Measurements from ENCODE around the gene DPP3.

DPP3 gene

DNA sequence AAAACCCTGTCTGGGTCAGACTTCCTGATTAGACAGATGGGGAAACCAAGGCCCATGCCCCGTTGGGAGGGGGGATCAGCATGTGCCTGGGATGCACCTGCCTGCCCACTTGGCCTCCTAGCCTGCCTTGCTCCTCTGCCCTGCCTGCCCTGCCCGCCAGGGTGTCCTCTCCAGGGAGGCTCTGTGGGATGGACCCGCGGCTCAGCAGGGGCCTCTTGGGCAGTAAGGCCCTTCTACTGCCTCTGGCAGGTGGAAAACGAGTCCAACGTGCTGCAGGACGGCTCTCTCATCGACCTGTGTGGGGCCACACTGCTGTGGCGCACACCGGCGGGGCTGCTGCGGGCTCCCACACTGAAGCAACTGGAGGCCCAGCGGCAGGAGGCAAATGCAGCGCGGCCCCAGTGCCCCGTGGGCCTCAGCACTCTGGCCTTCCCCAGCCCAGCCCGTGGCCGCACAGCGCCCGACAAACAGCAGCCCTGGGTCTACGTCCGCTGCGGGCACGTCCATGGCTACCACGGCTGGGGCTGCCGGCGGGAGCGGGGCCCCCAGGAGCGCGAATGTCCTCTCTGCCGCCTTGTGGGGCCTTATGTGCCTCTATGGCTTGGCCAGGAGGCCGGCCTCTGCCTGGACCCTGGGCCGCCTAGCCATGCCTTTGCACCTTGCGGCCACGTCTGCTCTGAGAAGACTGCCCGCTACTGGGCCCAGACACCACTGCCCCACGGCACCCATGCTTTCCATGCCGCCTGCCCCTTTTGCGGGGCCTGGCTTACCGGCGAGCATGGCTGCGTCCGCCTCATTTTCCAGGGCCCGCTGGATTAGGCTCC is 4.7 kb upstream of the DPP3 start:
- no peak overlapping the region for H3K4ac ChIP-seq (ENCODE audit: low read depth, low read length)
- H2AFZ ChIP-seq (ENCODE audit: insufficient read depth, low read length, poor library complexity) = no peak overlapping the region
- H3K18ac ChIP-seq (ENCODE audit: low read length) = no peak overlapping the region
- H3K14ac ChIP-seq (ENCODE audit: low read length) = no peak overlapping the region
- peaks cover 9% of the 10 kb centered on the region for H3K79me2 ChIP-seq (ENCODE audit: control insufficient read depth, insufficient read depth, low read length, poor library complexity)
- no peak overlapping the region for H2BK120ac ChIP-seq (ENCODE audit: insufficient read depth, low read length, poor library complexity)
- no peak overlapping the region for H4K91ac ChIP-seq (ENCODE audit: low read depth, low read length)
- H4K12ac ChIP-seq (ENCODE audit: low read depth, low read length) = no peak overlapping the region
- H3K4me1 ChIP-seq (ENCODE audit: control insufficient read depth in 1 of 2, insufficient read depth in 2 of 2, low read length in 2 of 2) = peaks cover 4 to 9% of the 10 kb centered on the region in 2 experiments
- H2BK12ac ChIP-seq (ENCODE audit: low read length) = no peak overlapping the region
- DNase-seq = no peak
- H2AK5ac ChIP-seq (ENCODE audit: low read length) = no peak overlapping the region
- no peak overlapping the region for H3K23ac ChIP-seq (ENCODE audit: low read length)
- H3K79me1 ChIP-seq (ENCODE audit: low read length) = peaks cover 12% of the 10 kb centered on the region
- H3K4me3 ChIP-seq (ENCODE audit: low read depth, low read length) = no peak overlapping the region
- H2BK5ac ChIP-seq (ENCODE audit: low read depth, low read length, poor library complexity) = no peak overlapping the region
- H3K27ac ChIP-seq (ENCODE audit: low read depth, low read length) = no peak overlapping the region
- peaks cover 12 to 20% of the 10 kb centered on the region in 2 experiments for H3K36me3 ChIP-seq (ENCODE audit: control insufficient read depth in 1 of 2, insufficient read depth in 2 of 2, low read length in 2 of 2)
- no peak overlapping the region for H3K9ac ChIP-seq (ENCODE audit: low read length)
- H3K4me2 ChIP-seq (ENCODE audit: low read length) = no peak overlapping the region
- H4K8ac ChIP-seq (ENCODE audit: low read depth, low read length) = no peak overlapping the region
- no peaks in the 10 kb centered on the region for H3K9me3 ChIP-seq (ENCODE audit: insufficient read depth, low read depth, low read length)
- WGBS (ENCODE audit: extremely low coverage, insufficient coverage, insufficient read length) = no CpG with 5 or more reads among the region's 44 CpGs
- H3K27me3 ChIP-seq (ENCODE audit: insufficient read depth, low read length) = no peaks in the 10 kb centered on the region

DNA sequence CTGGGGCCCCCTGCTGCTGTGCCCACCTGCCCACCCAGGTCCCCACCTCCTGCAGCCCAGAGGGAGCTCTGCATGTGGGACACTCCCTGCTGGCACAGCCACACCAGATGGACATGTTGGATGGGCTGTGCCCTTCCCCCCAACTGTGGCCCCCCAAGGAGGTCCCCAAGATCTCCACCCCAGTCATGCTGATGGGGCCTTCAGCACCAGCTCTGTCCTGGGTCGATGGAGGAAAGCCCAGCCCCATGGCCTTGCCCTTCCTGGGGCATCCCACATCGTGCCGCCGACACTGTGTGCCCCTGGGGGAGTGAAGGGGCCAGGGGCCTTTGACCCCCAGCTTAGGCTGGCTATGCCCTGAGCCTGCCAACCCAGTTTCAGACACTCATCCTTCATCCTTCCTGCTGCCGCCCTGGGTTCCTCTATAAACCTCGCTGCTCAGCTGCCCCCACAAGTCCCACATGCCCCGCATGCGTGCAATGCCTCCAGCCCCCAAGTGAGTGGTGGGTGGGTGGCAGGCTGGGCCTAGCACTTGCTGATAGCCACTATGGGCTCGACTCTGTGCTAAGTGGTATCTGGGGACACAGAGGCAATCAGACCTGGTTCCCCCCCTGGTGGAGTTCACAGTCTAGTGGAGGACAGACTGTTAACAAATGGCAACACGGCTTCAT is 3.9 kb upstream of the DPP3 start:
- Histone ChIP-seq H4K12ac (ENCODE audit: low read depth, low read length) (no peak overlapping the region), H3K4me2 (ENCODE audit: low read length) (no peak overlapping the region), H3K79me1 (ENCODE audit: low read length) (peaks cover 14% of the 10 kb centered on the region), H3K18ac (ENCODE audit: low read length) (no peak overlapping the region), H3K4ac (ENCODE audit: low read depth, low read length) (no peak overlapping the region), H3K79me2 (ENCODE audit: control insufficient read depth, insufficient read depth, low read length, poor library complexity) (peaks cover 9% of the 10 kb centered on the region), H3K4me1 (ENCODE audit: control insufficient read depth in 1 of 2, insufficient read depth in 2 of 2, low read length in 2 of 2) (peaks cover 4 to 13% of the 10 kb centered on the region in 2 experiments), H3K14ac (ENCODE audit: low read length) (no peak overlapping the region), H2BK120ac (ENCODE audit: insufficient read depth, low read length, poor library complexity) (no peak overlapping the region), H2AFZ (ENCODE audit: insufficient read depth, low read length, poor library complexity) (no peak overlapping the region), H3K9ac (ENCODE audit: low read length) (no peak overlapping the region), H2BK12ac (ENCODE audit: low read length) (no peak overlapping the region), H3K9me3 (ENCODE audit: insufficient read depth, low read depth, low read length) (no peaks in the 10 kb centered on the region), H3K27me3 (ENCODE audit: insufficient read depth, low read length) (no peaks in the 10 kb centered on the region), H3K4me3 (ENCODE audit: low read depth, low read length) (no peak overlapping the region), H4K8ac (ENCODE audit: low read depth, low read length) (no peak overlapping the region), H3K36me3 (ENCODE audit: control insufficient read depth in 1 of 2, insufficient read depth in 2 of 2, low read length in 2 of 2) (peaks cover 12 to 20% of the 10 kb centered on the region in 2 experiments), H2AK5ac (ENCODE audit: low read length) (no peak overlapping the region), H4K91ac (ENCODE audit: low read depth, low read length) (no peak overlapping the region), H2BK5ac (ENCODE audit: low read depth, low read length, poor library complexity) (no peak overlapping the region), H3K23ac (ENCODE audit: low read length) (no peak overlapping the region), H3K27ac (ENCODE audit: low read depth, low read length) (no peak overlapping the region)
- WGBS (ENCODE audit: extremely low coverage, insufficient coverage, insufficient read length) = no CpG with 5 or more reads among the region's 10 CpGs
- DNase-seq = no peak

DNA sequence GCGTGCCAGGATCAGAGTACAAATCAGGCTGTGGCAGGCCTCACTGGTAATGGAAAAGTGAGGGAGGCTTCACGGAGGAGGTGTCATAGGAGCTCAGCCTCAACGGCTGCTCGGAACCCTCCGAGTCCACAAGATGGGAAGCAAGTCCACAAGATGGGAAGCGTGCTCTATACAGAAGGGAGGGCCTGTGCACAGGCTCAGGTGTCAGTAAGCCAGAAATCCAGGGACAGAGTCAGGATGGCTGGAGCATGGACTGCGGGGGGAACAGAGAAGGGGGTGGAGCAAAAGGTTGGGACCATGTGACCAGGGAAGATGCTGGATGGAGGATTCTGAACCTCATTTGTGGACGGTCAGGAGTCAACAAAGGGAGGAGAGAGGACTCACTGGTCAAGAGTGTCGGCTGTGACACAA is 3.4 kb upstream of the DPP3 start:
- Histone ChIP-seq H3K23ac (ENCODE audit: low read length) (no peak overlapping the region), H3K27ac (ENCODE audit: low read depth, low read length) (no peak overlapping the region), H2BK12ac (ENCODE audit: low read length) (no peak overlapping the region), H3K18ac (ENCODE audit: low read length) (no peak overlapping the region), H2AFZ (ENCODE audit: insufficient read depth, low read length, poor library complexity) (no peak overlapping the region), H3K79me2 (ENCODE audit: control insufficient read depth, insufficient read depth, low read length, poor library complexity) (peaks cover 9% of the 10 kb centered on the region), H3K4ac (ENCODE audit: low read depth, low read length) (no peak overlapping the region), H3K4me1 (ENCODE audit: control insufficient read depth in 1 of 2, insufficient read depth in 2 of 2, low read length in 2 of 2) (peaks cover 4 to 13% of the 10 kb centered on the region in 2 experiments), H2AK5ac (ENCODE audit: low read length) (no peak overlapping the region), H3K14ac (ENCODE audit: low read length) (no peak overlapping the region), H3K9me3 (ENCODE audit: insufficient read depth, low read depth, low read length) (no peaks in the 10 kb centered on the region), H3K4me2 (ENCODE audit: low read length) (no peak overlapping the region), H4K12ac (ENCODE audit: low read depth, low read length) (no peak overlapping the region), H3K4me3 (ENCODE audit: low read depth, low read length) (no peak overlapping the region), H3K27me3 (ENCODE audit: insufficient read depth, low read length) (no peaks in the 10 kb centered on the region), H3K79me1 (ENCODE audit: low read length) (peaks cover 14% of the 10 kb centered on the region), H2BK120ac (ENCODE audit: insufficient read depth, low read length, poor library complexity) (no peak overlapping the region), H2BK5ac (ENCODE audit: low read depth, low read length, poor library complexity) (no peak overlapping the region), H3K36me3 (ENCODE audit: control insufficient read depth in 1 of 2, insufficient read depth in 2 of 2, low read length in 2 of 2) (peaks cover 12 to 20% of the 10 kb centered on the region in 2 experiments), H4K91ac (ENCODE audit: low read depth, low read length) (no peak overlapping the region), H4K8ac (ENCODE audit: low read depth, low read length) (no peak overlapping the region), H3K9ac (ENCODE audit: low read length) (no peak overlapping the region)
- no CpG with 5 or more reads among the region's 9 CpGs for WGBS (ENCODE audit: extremely low coverage, insufficient coverage, insufficient read length)
- DNase-seq = no peak

DNA sequence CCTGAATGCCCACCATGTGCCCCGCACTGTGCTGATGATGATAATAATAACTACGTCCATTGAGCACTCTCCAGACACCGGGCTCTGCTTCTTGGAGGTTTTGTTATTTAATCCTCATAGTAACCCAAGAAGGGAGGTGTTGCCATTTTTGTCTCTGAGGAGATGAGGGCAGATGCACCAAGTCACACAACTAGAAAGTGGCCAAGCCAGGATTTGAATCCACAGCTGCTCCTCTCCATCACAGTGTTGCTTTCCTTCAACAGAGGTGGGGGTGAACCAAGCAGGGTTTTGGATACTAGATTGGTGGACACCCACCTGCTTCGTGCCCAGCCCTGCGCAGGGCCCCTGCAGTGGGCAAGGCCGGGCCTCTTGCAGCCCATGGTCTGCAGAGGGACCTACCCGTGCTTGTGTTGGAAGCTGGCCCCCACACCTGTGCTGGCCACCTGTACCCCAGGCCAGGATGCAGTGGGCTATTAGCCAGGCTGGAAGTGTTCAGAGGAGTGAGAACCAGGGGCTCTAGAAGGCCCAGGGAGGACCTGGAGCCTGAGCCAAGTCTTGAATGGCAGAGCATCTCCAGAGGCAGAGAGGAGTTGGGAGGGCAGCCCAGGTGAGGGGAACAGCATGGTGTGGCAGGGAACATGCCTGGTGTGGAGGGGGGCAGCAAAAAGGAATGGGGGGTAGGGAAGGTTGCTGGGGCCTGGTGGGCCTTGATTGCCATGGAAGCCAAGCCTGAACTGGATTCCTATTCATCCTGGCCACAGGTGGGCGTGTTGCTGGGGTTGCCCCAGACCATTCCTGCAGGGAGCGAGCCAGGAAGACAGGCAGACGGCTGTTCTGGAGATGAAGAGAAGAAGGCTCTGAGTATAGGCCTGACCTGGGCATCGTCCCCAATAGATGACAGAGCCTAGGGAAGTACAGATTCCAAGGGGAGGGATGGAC is 2.7 kb upstream of the DPP3 start:
- H3K9ac ChIP-seq (ENCODE audit: low read length) = no peak overlapping the region
- no peak overlapping the region for H3K23ac ChIP-seq (ENCODE audit: low read length)
- H3K4me1 ChIP-seq (ENCODE audit: control insufficient read depth in 1 of 2, insufficient read depth in 2 of 2, low read length in 2 of 2) = peaks cover 4 to 13% of the 10 kb centered on the region in 2 experiments
- no peak overlapping the region for H2BK120ac ChIP-seq (ENCODE audit: insufficient read depth, low read length, poor library complexity)
- no peaks in the 10 kb centered on the region for H3K27me3 ChIP-seq (ENCODE audit: insufficient read depth, low read length)
- no peak overlapping the region for H2AFZ ChIP-seq (ENCODE audit: insufficient read depth, low read length, poor library complexity)
- H3K9me3 ChIP-seq (ENCODE audit: insufficient read depth, low read depth, low read length) = no peaks in the 10 kb centered on the region
- no peak overlapping the region for H2BK5ac ChIP-seq (ENCODE audit: low read depth, low read length, poor library complexity)
- H3K4me3 ChIP-seq (ENCODE audit: low read depth, low read length) = no peak overlapping the region
- no peak overlapping the region for H2BK12ac ChIP-seq (ENCODE audit: low read length)
- peaks cover 9% of the 10 kb centered on the region for H3K79me2 ChIP-seq (ENCODE audit: control insufficient read depth, insufficient read depth, low read length, poor library complexity)
- no peak overlapping the region for H4K12ac ChIP-seq (ENCODE audit: low read depth, low read length)
- H3K36me3 ChIP-seq (ENCODE audit: control insufficient read depth in 1 of 2, insufficient read depth in 2 of 2, low read length in 2 of 2) = peaks cover 11 to 23% of the 10 kb centered on the region in 2 experiments
- no peak overlapping the region for H3K18ac ChIP-seq (ENCODE audit: low read length)
- no peak overlapping the region for H2AK5ac ChIP-seq (ENCODE audit: low read length)
- no peak overlapping the region for H3K4ac ChIP-seq (ENCODE audit: low read depth, low read length)
- no peak for DNase-seq
- no peak overlapping the region for H4K8ac ChIP-seq (ENCODE audit: low read depth, low read length)
- no peak overlapping the region for H4K91ac ChIP-seq (ENCODE audit: low read depth, low read length)
- WGBS (ENCODE audit: extremely low coverage, insufficient coverage, insufficient read length) = no CpG with 5 or more reads among the region's 11 CpGs
- no peak overlapping the region for H3K14ac ChIP-seq (ENCODE audit: low read length)
- H3K79me1 ChIP-seq (ENCODE audit: low read length) = peaks cover 14% of the 10 kb centered on the region
- H3K27ac ChIP-seq (ENCODE audit: low read depth, low read length) = no peak overlapping the region
- no peak overlapping the region for H3K4me2 ChIP-seq (ENCODE audit: low read length)
